ENCODE results near the gene KCNK3. TPM values are rescaled to one million over a fixed set of nuclear protein-coding genes. Genes with fewer than 3 reads are reported as not detected.
A peak's percentile ranks its signal among the peaks of the same experiment; 100 is the strongest.

KCNK3 gene
- total RNA-seq, 1 experiment from 2014 or later = 32.8 TPM

DNA sequence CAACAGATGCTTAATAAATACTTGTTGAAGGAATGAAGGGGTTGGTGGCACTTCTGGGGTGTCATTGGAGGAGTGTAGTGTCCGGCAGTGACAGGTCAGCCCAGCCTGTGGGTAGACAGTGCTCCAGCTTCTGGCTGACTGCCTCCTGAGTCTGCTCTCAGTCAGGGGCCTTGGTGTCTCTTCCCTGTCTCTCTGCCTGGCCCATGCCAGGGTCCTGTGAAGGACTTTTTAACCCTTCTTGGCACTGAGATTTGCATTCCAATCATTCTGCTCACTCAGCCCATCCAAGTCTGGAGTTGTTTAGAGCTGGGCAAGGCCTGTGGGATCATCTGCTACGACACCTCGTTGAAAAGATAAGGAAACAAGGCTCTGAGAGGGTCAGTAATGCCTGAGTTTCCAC is 1.4 kb upstream of the KCNK3 start:
- ChIA-PET POLR2A (no interaction called here), CTCF (no interaction called here)
- in situ Hi-C loops (cut with HindIII; ENCODE audit: low pct_unique_long_range_greater_than_20kb, low sequenced_read_pairs) = no loop called here
- DNase-seq (ENCODE audit: low read depth, low spot score) = no peak
- Histone ChIP-seq H3K27ac (ENCODE audit: low read length) (no peak overlapping the region), H3K4me1 (ENCODE audit: control insufficient read depth, insufficient read depth, low read length) (no peaks in the 10 kb centered on the region; the same call in 1 of the 2 replicates), H3K36me3 (ENCODE audit: control insufficient read depth, insufficient read depth, low read length) (no peaks in the 10 kb centered on the region), H3K9me3 (ENCODE audit: control insufficient read depth, insufficient read depth, low read depth, low read length) (no peaks in the 10 kb centered on the region), H3K4me3 (ENCODE audit: low read depth in 2 of 2, low read length in 2 of 2) (no peak overlapping the region), H3K27me3 (ENCODE audit: control insufficient read depth, insufficient read depth, low read length) (peaks cover 10% of the 10 kb centered on the region)
- BruUV-seq (replicated peaks) = no TSS peak
- no peak for ATAC-seq
- TF ChIP-seq SIN3A (IDR thresholded peaks at IDR 0.05; ENCODE audit: borderline replicate concordance, insufficient read depth, low read depth, low read length) = no peak
- TF ChIP-seq, protein P1, sequence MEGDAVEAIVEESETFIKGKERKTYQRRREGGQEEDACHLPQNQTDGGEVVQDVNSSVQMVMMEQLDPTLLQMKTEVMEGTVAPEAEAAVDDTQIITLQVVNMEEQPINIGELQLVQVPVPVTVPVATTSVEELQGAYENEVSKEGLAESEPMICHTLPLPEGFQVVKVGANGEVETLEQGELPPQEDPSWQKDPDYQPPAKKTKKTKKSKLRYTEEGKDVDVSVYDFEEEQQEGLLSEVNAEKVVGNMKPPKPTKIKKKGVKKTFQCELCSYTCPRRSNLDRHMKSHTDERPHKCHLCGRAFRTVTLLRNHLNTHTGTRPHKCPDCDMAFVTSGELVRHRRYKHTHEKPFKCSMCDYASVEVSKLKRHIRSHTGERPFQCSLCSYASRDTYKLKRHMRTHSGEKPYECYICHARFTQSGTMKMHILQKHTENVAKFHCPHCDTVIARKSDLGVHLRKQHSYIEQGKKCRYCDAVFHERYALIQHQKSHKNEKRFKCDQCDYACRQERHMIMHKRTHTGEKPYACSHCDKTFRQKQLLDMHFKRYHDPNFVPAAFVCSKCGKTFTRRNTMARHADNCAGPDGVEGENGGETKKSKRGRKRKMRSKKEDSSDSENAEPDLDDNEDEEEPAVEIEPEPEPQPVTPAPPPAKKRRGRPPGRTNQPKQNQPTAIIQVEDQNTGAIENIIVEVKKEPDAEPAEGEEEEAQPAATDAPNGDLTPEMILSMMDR (IDR thresholded peaks at IDR 0.05) = no peak
- TF ChIP-seq, protein P2, sequence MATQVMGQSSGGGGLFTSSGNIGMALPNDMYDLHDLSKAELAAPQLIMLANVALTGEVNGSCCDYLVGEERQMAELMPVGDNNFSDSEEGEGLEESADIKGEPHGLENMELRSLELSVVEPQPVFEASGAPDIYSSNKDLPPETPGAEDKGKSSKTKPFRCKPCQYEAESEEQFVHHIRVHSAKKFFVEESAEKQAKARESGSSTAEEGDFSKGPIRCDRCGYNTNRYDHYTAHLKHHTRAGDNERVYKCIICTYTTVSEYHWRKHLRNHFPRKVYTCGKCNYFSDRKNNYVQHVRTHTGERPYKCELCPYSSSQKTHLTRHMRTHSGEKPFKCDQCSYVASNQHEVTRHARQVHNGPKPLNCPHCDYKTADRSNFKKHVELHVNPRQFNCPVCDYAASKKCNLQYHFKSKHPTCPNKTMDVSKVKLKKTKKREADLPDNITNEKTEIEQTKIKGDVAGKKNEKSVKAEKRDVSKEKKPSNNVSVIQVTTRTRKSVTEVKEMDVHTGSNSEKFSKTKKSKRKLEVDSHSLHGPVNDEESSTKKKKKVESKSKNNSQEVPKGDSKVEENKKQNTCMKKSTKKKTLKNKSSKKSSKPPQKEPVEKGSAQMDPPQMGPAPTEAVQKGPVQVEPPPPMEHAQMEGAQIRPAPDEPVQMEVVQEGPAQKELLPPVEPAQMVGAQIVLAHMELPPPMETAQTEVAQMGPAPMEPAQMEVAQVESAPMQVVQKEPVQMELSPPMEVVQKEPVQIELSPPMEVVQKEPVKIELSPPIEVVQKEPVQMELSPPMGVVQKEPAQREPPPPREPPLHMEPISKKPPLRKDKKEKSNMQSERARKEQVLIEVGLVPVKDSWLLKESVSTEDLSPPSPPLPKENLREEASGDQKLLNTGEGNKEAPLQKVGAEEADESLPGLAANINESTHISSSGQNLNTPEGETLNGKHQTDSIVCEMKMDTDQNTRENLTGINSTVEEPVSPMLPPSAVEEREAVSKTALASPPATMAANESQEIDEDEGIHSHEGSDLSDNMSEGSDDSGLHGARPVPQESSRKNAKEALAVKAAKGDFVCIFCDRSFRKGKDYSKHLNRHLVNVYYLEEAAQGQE (IDR thresholded peaks at IDR 0.05; ENCODE audit: insufficient read depth in 1 of 2, low read depth in 2 of 2, low read length in 1 of 2) = no peak
- no peak for TF ChIP-seq POLR2AphosphoS5 (IDR thresholded peaks at IDR 0.05; ENCODE audit: low read depth, low read length)
- no peak for TF ChIP-seq TCF7L2 (IDR thresholded peaks at IDR 0.05; ENCODE audit: low read depth, low read length)
- intact Hi-C loops (cut with micrococcal nuclease; ENCODE audit: unreplicated experiment) = no loop called here

DNA sequence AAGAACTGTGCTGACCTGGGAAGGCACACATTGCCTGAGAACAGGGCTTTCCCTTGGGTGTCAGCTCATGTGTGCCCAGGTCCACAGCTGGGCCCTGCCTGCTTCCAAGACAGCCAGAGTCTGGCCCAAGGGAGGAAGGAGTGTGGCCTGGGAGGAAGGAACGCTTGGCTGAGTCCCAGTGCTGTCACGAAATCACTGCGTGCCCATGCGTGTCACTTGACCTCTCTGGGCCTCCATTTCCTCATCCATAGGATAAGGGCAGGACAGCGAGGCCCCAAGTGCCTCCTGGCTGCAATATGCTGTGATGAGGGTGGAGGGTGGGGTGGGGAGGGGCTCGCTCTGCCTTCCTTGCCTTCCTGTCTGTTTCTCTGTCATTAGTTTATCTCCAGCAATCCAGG is 642 bp upstream of the KCNK3 start:
- in situ Hi-C loops (cut with HindIII; ENCODE audit: low pct_unique_long_range_greater_than_20kb, low sequenced_read_pairs) (no loop called here), intact Hi-C loops (cut with micrococcal nuclease; ENCODE audit: unreplicated experiment) (no loop called here)
- Histone ChIP-seq H3K4me3 (ENCODE audit: low read depth in 2 of 2, low read length in 2 of 2) (no peak overlapping the region), H3K36me3 (ENCODE audit: control insufficient read depth, insufficient read depth, low read length) (no peaks in the 10 kb centered on the region), H3K27me3 (ENCODE audit: control insufficient read depth, insufficient read depth, low read length) (peaks cover 10% of the 10 kb centered on the region), H3K9me3 (ENCODE audit: control insufficient read depth, insufficient read depth, low read depth, low read length) (no peaks in the 10 kb centered on the region), H3K4me1 (ENCODE audit: control insufficient read depth, insufficient read depth, low read length) (no peaks in the 10 kb centered on the region; the same call in 1 of the 2 replicates), H3K27ac (ENCODE audit: low read length) (no peak overlapping the region)
- ATAC-seq (no peak), DNase-seq (ENCODE audit: low read depth, low spot score) (no peak)
- no TSS peak for BruUV-seq (replicated peaks)
- POLR2A ChIA-PET = no interaction called here
- TF ChIP-seq, protein P2 (IDR thresholded peaks at IDR 0.05; ENCODE audit: insufficient read depth in 1 of 2, low read depth in 2 of 2, low read length in 1 of 2) = peak in 1 of 2 experiments; percentile 73; a peak in 1 of 4 replicates
- TF ChIP-seq, protein P1 (IDR thresholded peaks at IDR 0.05) = no peak
- CTCF ChIA-PET = no interaction called here
